Measurements from ENCODE around the gene FOLR2. TPM values are rescaled to one million over a fixed set of nuclear protein-coding genes. Genes with fewer than 3 reads are reported as not detected.
"Not testable (repeated sequence)": the region's sequence is repeated elsewhere in the genome, so short reads cannot be mapped to it uniquely, and the experiment has no call there.

Gene FOLR2
- 0.98 TPM for polyA plus RNA-seq (2012; ENCODE audit: low read depth, missing spikeins)

DNA sequence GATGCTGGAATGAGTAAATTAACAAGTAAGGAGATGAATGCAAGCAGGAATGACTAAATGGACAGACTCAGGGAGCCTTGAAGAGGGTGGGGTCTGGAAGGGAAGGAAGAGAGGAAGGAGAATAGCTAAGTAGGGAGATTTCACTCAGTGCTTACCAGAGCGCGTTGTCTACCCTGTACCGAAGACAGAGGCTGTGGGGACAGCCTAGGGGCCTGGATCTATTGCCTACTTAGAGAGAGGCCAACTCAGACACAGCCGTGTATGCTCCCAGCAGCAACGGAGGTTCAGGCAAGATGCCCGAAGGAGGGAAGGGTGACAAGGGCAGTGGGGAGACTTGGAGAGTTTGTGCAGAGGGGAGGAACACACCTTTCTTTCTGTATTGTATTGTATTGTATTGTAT, at the start of gene FOLR2:
Gene FOLR2, plus strand, starts transcription at position 157 of the 400 bp plus-strand sequence. CDS start 1,791 bp downstream, outside the sequence.
- FAIRE-seq: no peak
- DNase-seq (ENCODE audit: insufficient read length, low spot score): no peak
- TF ChIP-seq POLR2AphosphoS5 (IDR thresholded peaks at IDR 0.05; ENCODE audit: low read depth, low read length): no peak
- no peak for TF ChIP-seq POLR2A (IDR thresholded peaks at IDR 0.05; ENCODE audit: low read depth, low read length)
- TF ChIP-seq SPI1 (IDR thresholded peaks at IDR 0.05; ENCODE audit: low read depth, low read length): no peak
- no peak for TF ChIP-seq POU2F2 (IDR thresholded peaks at IDR 0.05; ENCODE audit: low read depth, low read length)
- TF ChIP-seq PAX5 (IDR thresholded peaks at IDR 0.05; ENCODE audit: insufficient read depth, low read length, severe bottlenecking): no peak
- TF ChIP-seq TAF1 (IDR thresholded peaks at IDR 0.05; ENCODE audit: low read depth, low read length): no peak

DNA sequence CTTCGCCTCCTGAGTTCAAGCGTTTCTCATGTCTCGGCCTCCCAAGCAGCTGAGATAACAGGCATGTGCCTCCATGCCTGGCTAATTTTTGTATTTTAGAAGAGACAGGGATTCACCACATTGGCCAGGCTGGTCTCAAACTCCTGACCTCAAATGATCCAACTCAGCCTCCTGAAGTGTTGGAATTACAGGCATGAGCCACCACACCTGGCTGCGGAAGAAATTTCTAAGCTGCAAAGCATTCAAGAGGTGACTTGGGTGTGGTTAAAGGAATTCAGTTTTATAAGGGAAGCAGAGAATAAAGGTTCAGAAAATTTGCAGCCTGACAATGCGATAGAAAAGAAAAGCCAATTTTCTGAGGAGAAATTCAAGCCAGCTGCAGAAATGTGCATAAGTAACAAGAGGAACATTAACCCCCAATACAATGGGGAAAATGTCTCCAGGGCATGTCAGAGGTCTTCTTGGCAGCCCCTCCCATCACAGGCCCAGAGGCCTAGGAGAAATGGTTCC, 47.5 kb upstream of the FOLR2 start:
- DNase-seq (ENCODE audit: insufficient read length, low spot score); FAIRE-seq: not testable (repeated sequence)

DNA sequence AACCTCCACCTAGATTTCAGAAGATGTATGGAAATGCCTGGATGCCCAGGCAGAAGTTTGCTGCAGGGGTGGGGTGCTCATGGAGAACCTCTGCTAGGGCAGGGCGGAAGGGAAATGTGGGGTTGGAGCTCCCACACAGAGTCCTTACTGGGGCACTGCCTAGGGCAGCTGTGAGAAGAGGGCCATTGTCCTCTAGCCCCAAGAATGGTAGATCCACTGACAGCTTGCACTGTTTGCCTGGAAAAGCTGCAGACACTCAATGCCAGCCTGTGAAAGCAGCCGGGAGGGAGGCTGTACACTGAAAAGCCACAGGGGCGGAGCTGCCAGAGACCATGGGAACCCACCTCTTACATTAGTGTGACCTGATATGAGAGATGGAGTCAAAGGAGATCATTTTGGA, 46.8 kb upstream of the FOLR2 start:
- DNase-seq (ENCODE audit: insufficient read length, low spot score); FAIRE-seq: not testable (repeated sequence)

DNA sequence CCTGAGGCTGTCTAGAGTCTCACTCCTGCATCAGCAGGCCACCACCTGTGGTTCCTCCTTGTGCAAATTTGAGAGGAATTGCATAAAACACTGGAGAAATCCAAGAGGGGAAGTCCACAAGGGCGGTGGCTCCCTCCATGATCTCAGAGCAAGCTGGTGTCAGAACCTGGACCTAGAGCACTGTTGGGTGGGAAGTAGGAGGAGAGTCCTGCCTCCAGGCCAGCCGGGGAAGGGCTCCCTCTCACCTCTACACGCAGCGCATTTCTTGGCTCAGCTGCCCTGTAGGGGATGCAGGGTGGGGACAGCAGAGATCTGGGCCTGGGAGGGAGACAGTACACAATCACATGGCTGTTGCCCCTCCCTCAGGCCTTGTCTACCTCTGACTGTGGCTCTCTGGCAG, 44.6 kb upstream of the FOLR2 start:
- FAIRE-seq; DNase-seq (ENCODE audit: insufficient read length, low spot score): not testable (repeated sequence)

DNA sequence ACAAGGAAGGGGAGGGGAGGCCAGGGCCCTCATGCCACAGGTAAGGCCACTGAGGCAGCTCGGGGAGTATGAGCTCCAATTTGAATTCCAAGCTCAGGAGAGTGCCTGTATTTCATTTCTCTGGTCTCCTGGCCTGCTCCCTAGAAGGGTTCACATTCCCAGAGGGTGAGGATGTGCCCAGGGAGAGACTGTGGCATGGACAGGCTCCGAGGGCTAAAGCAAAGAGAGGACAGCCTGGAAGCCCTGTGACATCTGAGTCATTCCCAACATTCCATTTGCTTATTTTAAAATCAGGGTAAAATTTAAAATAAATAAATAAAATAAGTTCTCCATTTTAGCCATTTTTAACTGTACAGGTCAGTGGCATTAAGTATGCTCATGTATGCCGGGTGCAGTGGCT, 43.3 kb upstream of the FOLR2 start:
- FAIRE-seq (no peak), DNase-seq (ENCODE audit: insufficient read length, low spot score) (no peak)
- TF ChIP-seq PAX5 (IDR thresholded peaks at IDR 0.05; ENCODE audit: insufficient read depth, low read length, severe bottlenecking): no peak
- TF ChIP-seq POLR2A (IDR thresholded peaks at IDR 0.05; ENCODE audit: low read depth, low read length): no peak
- no peak for TF ChIP-seq POLR2AphosphoS5 (IDR thresholded peaks at IDR 0.05; ENCODE audit: low read depth, low read length)
- no peak for TF ChIP-seq POU2F2 (IDR thresholded peaks at IDR 0.05; ENCODE audit: low read depth, low read length)
- no peak for TF ChIP-seq TAF1 (IDR thresholded peaks at IDR 0.05; ENCODE audit: low read depth, low read length)
- no peak for TF ChIP-seq SPI1 (IDR thresholded peaks at IDR 0.05; ENCODE audit: low read depth, low read length)

DNA sequence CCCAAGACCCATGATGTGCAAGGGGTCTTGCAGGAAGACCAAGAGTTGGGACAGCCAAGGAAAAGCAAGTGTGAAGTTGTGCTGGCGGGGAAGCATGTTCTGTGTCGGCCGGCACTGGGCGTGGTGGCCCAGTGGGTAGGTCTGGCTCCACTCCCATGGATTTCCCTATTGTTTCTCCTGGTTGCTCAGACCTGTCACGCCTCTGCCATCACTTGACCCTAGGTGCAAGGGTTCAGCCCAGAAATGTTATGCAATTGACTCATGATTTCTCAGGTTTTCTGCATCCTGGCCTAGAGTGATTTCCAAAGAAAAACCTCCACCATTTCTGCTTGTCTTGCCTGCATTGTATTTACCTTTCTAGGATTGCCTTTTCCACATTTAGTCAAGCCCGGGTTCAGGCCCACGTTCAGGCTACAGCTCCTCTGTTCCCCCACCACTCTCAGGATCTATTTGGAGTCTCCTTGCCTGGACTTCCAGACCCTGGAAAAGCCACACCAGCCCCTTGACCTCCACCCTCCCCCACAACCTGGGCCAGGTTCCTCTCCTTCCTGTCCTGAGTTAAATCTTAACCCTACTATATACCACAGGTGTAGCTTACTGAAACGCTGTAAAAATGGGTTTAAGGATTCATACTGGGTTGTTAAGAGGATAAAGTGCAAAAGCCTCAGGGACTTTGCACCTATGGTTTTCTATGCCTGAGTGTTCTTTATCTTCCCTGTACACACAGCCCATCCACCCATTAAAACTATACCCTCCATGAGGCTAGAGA, 42.1 kb upstream of the FOLR2 start:
- TF ChIP-seq POU2F2 (IDR thresholded peaks at IDR 0.05; ENCODE audit: low read depth, low read length) (no peak), POLR2AphosphoS5 (IDR thresholded peaks at IDR 0.05; ENCODE audit: low read depth, low read length) (no peak), SPI1 (IDR thresholded peaks at IDR 0.05; ENCODE audit: low read depth, low read length) (no peak), TAF1 (IDR thresholded peaks at IDR 0.05; ENCODE audit: low read depth, low read length) (no peak), PAX5 (IDR thresholded peaks at IDR 0.05; ENCODE audit: insufficient read depth, low read length, severe bottlenecking) (no peak), POLR2A (IDR thresholded peaks at IDR 0.05; ENCODE audit: low read depth, low read length) (no peak)
- FAIRE-seq: no peak
- no peak for DNase-seq (ENCODE audit: insufficient read length, low spot score)

DNA sequence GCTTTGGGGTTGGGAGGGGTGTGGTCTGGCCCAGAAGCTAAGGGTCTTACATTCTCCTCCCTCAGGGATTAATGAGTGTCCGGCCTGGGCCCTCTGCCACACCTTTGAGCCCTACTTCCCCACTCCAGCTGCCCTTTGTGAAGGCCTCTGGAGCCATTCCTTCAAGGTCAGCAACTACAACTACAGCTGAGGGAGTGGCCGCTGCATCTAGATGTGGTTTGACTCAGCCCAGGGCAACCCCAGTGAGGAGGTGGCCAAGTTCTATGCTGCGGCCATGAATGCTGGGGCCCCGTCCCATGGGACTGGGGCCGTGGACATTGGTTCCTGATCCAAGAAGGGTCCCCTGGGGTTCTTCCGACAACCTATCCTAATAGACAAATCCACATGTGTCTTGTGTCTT, 38.9 kb upstream of the FOLR2 start:
- FAIRE-seq: no peak
- TF ChIP-seq POLR2A (IDR thresholded peaks at IDR 0.05; ENCODE audit: low read depth, low read length) (no peak), POU2F2 (IDR thresholded peaks at IDR 0.05; ENCODE audit: low read depth, low read length) (no peak), TAF1 (IDR thresholded peaks at IDR 0.05; ENCODE audit: low read depth, low read length) (no peak), POLR2AphosphoS5 (IDR thresholded peaks at IDR 0.05; ENCODE audit: low read depth, low read length) (no peak), PAX5 (IDR thresholded peaks at IDR 0.05; ENCODE audit: insufficient read depth, low read length, severe bottlenecking) (no peak), SPI1 (IDR thresholded peaks at IDR 0.05; ENCODE audit: low read depth, low read length) (no peak)
- DNase-seq (ENCODE audit: insufficient read length, low spot score): no peak

DNA sequence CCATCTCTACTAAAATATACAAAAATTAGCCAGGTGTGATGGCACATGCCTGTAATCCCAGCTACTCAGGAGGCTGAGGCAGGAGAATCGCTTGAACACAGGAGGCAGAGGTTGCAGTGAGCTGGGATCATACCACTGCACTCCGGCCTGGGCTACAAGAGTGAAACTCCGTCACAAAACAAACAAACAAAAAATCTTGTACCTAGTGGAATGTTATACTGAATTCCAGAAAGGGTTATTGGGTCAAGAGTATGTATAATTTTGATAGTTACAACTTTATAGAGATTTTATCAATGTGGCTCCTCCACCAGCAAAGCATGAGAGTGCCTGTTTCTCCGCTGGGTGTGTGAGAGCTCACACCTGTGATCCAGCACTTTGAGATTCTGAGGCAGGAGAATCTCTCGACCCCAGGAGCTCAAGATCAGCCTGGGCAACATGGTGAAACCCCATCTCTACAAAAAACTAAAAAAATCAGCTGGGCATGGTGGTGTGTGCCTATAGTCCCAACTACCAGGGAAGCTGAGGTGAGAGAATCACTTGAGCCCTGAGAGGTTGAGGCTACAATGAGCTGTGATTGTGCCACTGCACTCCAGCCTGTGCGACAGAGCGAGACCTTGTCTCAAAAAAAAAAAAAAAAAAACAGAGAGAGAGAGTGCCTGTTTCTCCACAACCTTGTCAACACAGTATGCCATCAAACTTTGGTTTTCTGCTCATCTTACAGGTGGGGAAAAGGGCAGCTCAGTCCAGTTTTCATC, 37.4 kb upstream of the FOLR2 start:
- no peak for DNase-seq (ENCODE audit: insufficient read length, low spot score)
- FAIRE-seq: no peak
- TF ChIP-seq POLR2AphosphoS5 (IDR thresholded peaks at IDR 0.05; ENCODE audit: low read depth, low read length) (no peak), SPI1 (IDR thresholded peaks at IDR 0.05; ENCODE audit: low read depth, low read length) (no peak), POU2F2 (IDR thresholded peaks at IDR 0.05; ENCODE audit: low read depth, low read length) (no peak), PAX5 (IDR thresholded peaks at IDR 0.05; ENCODE audit: insufficient read depth, low read length, severe bottlenecking) (no peak), TAF1 (IDR thresholded peaks at IDR 0.05; ENCODE audit: low read depth, low read length) (no peak), POLR2A (IDR thresholded peaks at IDR 0.05; ENCODE audit: low read depth, low read length) (no peak)

DNA sequence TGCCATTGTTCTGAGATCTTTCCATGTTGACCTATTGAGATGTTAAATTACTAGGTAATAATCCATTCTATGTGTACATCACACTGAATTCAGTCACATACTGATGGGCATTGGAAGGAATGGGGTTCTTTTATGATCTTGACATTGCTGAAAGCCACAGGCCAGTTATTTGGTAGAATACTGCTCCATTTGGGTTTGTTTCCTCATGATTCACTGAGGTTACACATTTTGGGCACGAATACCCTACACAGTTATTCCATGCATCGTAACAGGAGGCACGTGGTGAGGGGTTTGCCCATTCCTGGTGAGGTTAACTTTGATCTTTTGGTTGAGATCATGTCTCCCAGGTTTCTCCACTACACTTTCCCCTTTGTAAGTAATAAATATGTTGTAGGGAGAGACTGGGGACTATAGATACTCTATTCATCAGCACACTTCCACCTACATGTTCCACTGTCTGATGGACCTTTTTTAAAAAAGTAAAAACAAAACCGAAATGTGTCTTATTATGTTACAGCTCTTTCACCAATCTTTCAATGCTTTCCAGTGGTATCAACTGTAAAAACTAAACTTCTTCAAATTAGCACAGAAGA, 36.7 kb upstream of the FOLR2 start:
- FAIRE-seq (no peak), DNase-seq (ENCODE audit: insufficient read length, low spot score) (no peak)
- TF ChIP-seq POLR2A (IDR thresholded peaks at IDR 0.05; ENCODE audit: low read depth, low read length) (no peak), PAX5 (IDR thresholded peaks at IDR 0.05; ENCODE audit: insufficient read depth, low read length, severe bottlenecking) (no peak), TAF1 (IDR thresholded peaks at IDR 0.05; ENCODE audit: low read depth, low read length) (no peak), POLR2AphosphoS5 (IDR thresholded peaks at IDR 0.05; ENCODE audit: low read depth, low read length) (no peak), POU2F2 (IDR thresholded peaks at IDR 0.05; ENCODE audit: low read depth, low read length) (no peak), SPI1 (IDR thresholded peaks at IDR 0.05; ENCODE audit: low read depth, low read length) (no peak)

DNA sequence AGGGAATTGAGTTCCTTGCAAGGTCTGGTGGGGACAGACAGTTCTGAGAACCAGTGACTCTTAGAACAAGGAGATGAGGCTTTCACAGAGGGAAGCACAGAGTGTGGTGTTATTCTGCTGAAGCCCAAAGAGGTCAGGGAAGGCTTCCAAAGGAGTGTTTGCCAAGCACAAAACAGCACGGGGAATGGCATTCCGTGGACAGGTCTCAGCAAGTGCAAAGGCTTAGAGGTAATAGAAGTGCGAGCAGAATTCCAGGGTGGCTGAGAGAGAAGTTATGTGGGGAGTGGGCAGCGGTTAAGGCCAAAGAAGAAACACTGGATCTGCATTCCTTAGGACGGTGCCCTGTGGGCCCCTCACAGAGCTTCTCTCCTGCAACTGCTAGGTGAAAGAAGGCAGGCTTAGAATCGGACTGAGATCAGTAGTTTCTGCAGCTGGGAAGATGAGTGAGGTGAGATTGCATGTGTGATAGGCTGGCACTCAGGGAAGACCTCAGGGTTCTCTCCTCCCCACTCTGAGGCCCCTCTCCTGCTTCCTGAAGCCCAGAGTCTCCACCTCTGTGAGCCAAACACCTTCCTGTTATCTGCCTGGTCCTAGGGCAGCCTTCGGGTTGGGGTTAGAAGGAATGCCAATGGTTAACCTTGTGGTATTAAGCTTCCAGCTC, 35.6 kb upstream of the FOLR2 start:
- FAIRE-seq: peak; percentile 16

DNA sequence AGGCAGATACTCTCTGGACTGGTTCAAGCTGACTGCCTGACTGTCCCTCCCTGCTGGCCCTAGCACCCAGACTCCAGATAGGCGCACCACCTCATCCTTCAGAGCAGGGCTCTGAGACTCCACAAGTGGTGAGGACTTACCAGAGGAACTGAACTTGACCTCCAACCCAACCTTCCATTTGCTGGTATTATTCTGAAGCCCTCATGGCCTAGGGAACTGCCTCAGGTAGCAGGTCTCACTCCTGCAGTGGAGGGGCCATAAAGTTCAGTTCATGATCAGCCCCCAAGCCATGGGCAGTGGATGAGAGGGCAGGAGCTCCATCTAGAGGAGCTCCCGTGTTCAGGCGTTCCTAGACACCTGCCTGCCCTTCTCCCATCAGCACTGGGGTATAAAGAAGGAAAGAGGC, 35.0 kb upstream of the FOLR2 start:
- not testable (repeated sequence) for FAIRE-seq; DNase-seq (ENCODE audit: insufficient read length, low spot score)

More for the DNA sequence above, 35.6 kb upstream of the FOLR2 start:
- DNase-seq (ENCODE audit: insufficient read length, low spot score): not testable (repeated sequence)

Measured in GM12891 (cell line).